HFFc6 (cell line): ENCODE measurements around the gene HPS1. TPM values are rescaled to one million over a fixed set of nuclear protein-coding genes. Genes with fewer than 3 reads are reported as not detected.
"Not testable (repeated sequence)": the region's sequence is repeated elsewhere in the genome, so short reads cannot be mapped to it uniquely, and the experiment has no call there.

Experiments used
- DNase-seq: peaks from one replicate; pipeline ENCODE4 v3.0.0-alpha.2; 2018
- H3K27ac Mint-ChIP-seq: 2 replicates; pipeline ENCODE4 v1.8.0; 2020; ENCODE audit warnings: mild to moderate bottlenecking, mixed read lengths
- H3K27me3 Mint-ChIP-seq: 2 replicates; pipeline ENCODE4 v1.8.0; 2021; ENCODE audit warnings: mild to moderate bottlenecking, moderate library complexity, mixed read lengths; ENCODE audit not compliant: insufficient read depth
- H3K36me3 Mint-ChIP-seq: 2 replicates; pipeline ENCODE4 v1.8.0; 2021; ENCODE audit warnings: low read depth, mixed read lengths
- H3K4me1 Mint-ChIP-seq: 2 replicates; pipeline ENCODE4 v1.8.0; 2020; ENCODE audit warnings: low read depth, mixed read lengths
- H3K4me3 Mint-ChIP-seq: 2 replicates; pipeline ENCODE4 v1.8.0; 2020; ENCODE audit warnings: mild to moderate bottlenecking, moderate library complexity, mixed read lengths
- H3K9me3 Mint-ChIP-seq: 2 replicates; pipeline ENCODE4 v1.8.0; 2020; ENCODE audit warnings: mild to moderate bottlenecking, mixed read lengths
- CTCF ChIP-seq: fragments of 200-600 bp; sonication (generic); IDR thresholded peaks from 2 replicates; pipeline ENCODE4 v1.5.0; 2021; ENCODE audit warnings: antibody characterized with exemption, mild to moderate bottlenecking
- total RNA-seq, 6 experiments: library from RNA; stranded (reverse); fragmentation: NEBNext Ultra II Directional; extraction: Animal tissue kit (Norgen Biotek cat#: 25700); gene quantifications; 2 replicates in 1 of 6; 3 replicates in 5 of 6; pipeline ENCODE4 v1.2.3, GENCODE V29; 2021

The HPS1 gene
- total RNA-seq, 6 experiments from 2014 or later: 49.1 to 55.9 (median 52.8) TPM

DNA sequence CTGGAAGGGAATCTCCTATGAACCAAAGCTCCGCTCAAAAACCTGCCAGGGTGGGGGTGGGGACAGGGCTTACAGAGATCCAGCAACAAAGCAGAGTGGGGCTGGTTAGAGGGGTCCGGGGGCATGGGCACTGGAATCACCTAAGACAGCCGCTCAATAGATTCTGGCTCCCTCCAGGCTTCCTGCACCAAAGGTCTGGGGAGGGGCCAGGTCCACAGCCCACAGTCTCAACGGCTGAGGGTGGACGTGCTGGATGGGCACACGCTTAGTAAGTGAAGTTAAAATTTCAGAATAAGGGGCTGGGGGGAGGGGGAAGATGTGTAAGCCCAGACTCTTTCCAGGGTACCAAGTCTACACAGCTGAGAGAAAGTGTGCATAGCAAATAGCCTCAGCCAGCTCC lies 62.9 kb downstream of the HPS1 start:
- H3K4me1 Mint-ChIP-seq: peaks cover 28% of the 10 kb centered on the region
- no peak for DNase-seq
- H3K9me3 Mint-ChIP-seq: no peaks in the 10 kb centered on the region
- H3K4me3 Mint-ChIP-seq: no peak overlapping the region
- H3K27me3 Mint-ChIP-seq: peaks cover under 1% of the 10 kb centered on the region; the same call in 1 of the 2 replicates
- H3K36me3 Mint-ChIP-seq: peaks cover 13% of the 10 kb centered on the region
- H3K27ac Mint-ChIP-seq: peak overlapping the region; percentile 84; the same call in 1 of the 2 replicates
- no peak for TF ChIP-seq CTCF

- H3K4me3 Mint-ChIP-seq: peak overlapping the region; percentile 22; the same call in 1 of the 2 replicates
- H3K9me3 Mint-ChIP-seq, H3K27me3 Mint-ChIP-seq: not testable (repeated sequence)
- peaks cover 35% of the 10 kb centered on the region for H3K4me1 Mint-ChIP-seq
- peaks cover 12% of the 10 kb centered on the region for H3K36me3 Mint-ChIP-seq
- DNase-seq: peak; percentile 73
- peak overlapping the region; percentile 84 for H3K27ac Mint-ChIP-seq
These were observed 63.5 kb downstream of the HPS1 start for GRCh38 chr10:98383134-98383667.

- DNase-seq: no peak
- Mint-ChIP-seq H3K4me3 (peak overlapping the region; percentile 22; the same call in 1 of the 2 replicates), H3K4me1 (peaks cover 35% of the 10 kb centered on the region), H3K9me3 (no peaks in the 10 kb centered on the region), H3K27ac (peak overlapping the region; percentile 84), H3K36me3 (peaks cover 11% of the 10 kb centered on the region), H3K27me3 (no peaks in the 10 kb centered on the region; the same call in 1 of the 2 replicates)
- no peak for TF ChIP-seq CTCF
These were observed 64.0 kb downstream of the HPS1 start for GRCh38 chr10:98382691-98383101.

DNA sequence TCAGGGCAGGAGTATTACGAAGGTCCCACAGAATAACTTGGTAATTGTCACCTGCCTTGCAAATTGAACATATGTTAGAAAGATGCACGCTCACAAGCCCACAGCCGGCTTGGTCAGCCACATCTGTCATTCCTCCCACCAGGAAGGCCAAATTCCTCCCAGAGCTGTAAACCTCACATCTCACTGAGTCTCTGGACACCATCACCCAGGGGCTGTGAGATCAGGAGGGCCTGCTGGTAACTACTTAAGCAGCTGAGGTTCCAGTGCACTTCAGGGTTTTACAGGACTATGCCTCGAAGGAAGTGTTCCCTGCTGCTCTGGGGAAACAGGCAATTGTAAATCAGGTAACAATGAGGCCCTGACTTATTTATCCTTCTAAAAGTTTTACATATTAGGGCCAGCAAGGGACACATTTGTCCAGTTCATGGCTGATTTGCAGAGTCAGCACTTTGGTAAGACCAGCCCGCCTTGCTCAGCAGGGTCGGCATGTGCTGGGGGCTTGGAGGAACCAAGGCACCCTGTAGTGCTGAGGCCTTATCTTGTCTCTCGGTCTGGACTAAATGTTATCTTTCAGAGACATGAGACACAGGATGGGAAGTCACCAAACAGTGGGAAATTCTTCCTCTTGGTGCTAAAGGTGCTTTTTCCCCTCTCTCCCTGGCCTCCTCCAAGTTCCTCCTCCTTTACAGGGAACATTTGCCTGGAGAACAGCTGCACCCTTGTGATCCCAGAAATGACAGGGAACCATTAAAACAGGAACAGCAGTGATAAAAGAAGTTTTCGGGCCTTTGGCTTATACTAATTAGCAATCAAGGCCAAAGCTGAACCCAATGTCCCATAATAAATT lies 66.0 kb downstream of the HPS1 start:
- peaks cover 12% of the 10 kb centered on the region for H3K36me3 Mint-ChIP-seq
- H3K9me3 Mint-ChIP-seq: no peaks in the 10 kb centered on the region
- H3K4me3 Mint-ChIP-seq: no peak overlapping the region
- H3K4me1 Mint-ChIP-seq: peaks cover 50% of the 10 kb centered on the region
- no peak for TF ChIP-seq CTCF
- no peak for DNase-seq
- H3K27me3 Mint-ChIP-seq: no peaks in the 10 kb centered on the region; the same call in 1 of the 2 replicates
- no peak overlapping the region for H3K27ac Mint-ChIP-seq

DNA sequence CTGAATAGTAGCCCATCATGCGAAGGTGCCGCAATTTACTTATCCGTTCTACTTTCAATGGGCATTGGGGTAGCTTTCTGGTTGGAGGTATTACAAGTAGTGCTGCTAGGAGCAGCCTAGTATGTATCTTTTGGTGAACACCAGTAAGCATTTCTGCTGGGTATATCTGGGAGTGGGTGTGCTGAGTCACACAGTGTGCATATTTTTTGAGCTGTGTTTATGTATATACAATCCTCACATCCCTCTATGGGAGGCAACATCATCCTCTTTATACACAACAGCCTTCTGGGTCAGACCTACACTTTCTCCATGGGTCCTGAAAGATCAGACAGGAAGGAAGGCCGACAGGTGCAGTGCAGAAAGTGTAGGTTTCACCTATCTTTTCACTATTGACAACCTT lies 68.0 kb downstream of the HPS1 start:
- TF ChIP-seq CTCF: no peak
- peak overlapping the region; percentile 11; the same call in 1 of the 2 replicates for H3K27ac Mint-ChIP-seq
- H3K36me3 Mint-ChIP-seq: peaks cover 12% of the 10 kb centered on the region
- no peak for DNase-seq
- no peaks in the 10 kb centered on the region; the same call in 1 of the 2 replicates for H3K27me3 Mint-ChIP-seq
- peaks cover 68% of the 10 kb centered on the region for H3K4me1 Mint-ChIP-seq
- H3K9me3 Mint-ChIP-seq: no peaks in the 10 kb centered on the region
- no peak overlapping the region for H3K4me3 Mint-ChIP-seq

DNA sequence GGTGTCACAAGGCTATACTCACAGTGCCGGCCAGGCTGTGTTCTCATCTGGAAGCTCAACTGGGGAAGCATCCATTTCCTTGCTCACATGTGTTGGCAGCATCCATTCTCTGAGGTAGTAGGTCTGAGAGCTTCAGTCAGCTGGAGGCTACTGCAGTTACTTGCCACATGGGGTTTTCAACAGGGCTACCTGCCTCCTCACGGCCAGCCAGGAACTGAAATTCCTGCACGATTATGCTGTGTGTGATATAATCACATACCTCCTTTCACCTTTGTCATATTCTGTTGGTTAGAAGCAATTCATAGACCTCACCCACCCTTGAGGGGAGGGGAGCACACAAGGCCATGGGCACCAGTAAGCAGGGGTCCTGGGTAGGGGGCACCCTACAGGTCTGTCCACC lies 69.2 kb downstream of the HPS1 start:
- no peak for DNase-seq
- TF ChIP-seq CTCF: no peak
- no peak overlapping the region for H3K4me3 Mint-ChIP-seq
- no peak overlapping the region for H3K27ac Mint-ChIP-seq
- H3K36me3 Mint-ChIP-seq: peaks cover 5% of the 10 kb centered on the region; the same call in 1 of the 2 replicates
- H3K9me3 Mint-ChIP-seq: no peaks in the 10 kb centered on the region
- H3K27me3 Mint-ChIP-seq: no peaks in the 10 kb centered on the region; the same call in 1 of the 2 replicates
- peaks cover 61% of the 10 kb centered on the region for H3K4me1 Mint-ChIP-seq
